H1 (cell line): Measurements from ENCODE around the gene DES. TPM values are rescaled to one million over a fixed set of nuclear protein-coding genes. Genes with fewer than 3 reads are reported as not detected.

Source experiments
- CTCF ChIA-PET: fragments of 300-600 bp; sonication (Branson Sonifier 250); formaldehyde crosslinking; loops from one replicate; lab custom pipeline; 2021; ENCODE audit not compliant: partially characterized antibody; lab: Charles Lee
- POLR2A ChIA-PET: fragments of 300-600 bp; sonication (Branson Sonifier 250); formaldehyde crosslinking; loops from one replicate; lab custom pipeline; 2021; ENCODE audit warnings: inconsistent platforms; ENCODE audit not compliant: partially characterized antibody; lab: Charles Lee
- DNase-seq, 2 experiments: peaks; one replicate each; pipeline versions ENCODE4 v3.0.0 to v3.0.0-alpha.2; 2010 to 2022; ENCODE audit warnings: low spot score in 2 of 2, low read depth in 1 of 2, mixed read lengths in 1 of 2
- FAIRE-seq: peaks from 2 replicates; lab custom pipeline; 2011; peaks lifted over from hg19 to GRCh38; lab: Jason Lieb, UNC
- H2AFZ ChIP-seq: 2 replicates; pipeline ENCODE4 v1.8.1; 2012; ENCODE audit warnings: low read length, inconsistent platforms
- H2AK5ac ChIP-seq: 2 replicates; pipeline ENCODE4 v1.6.1; 2013; ENCODE audit warnings: low read depth, low read length
- H2BK120ac ChIP-seq: replicated peaks from 2 replicates; pipeline ENCODE3; 2013; ENCODE audit warnings: low read depth, low read length, inconsistent platforms
- H2BK12ac ChIP-seq: 2 replicates; pipeline ENCODE4 v1.6.1; 2013; ENCODE audit warnings: low read depth, low read length
- H2BK15ac ChIP-seq: 2 replicates; pipeline ENCODE4 v1.6.1; 2013; ENCODE audit warnings: low read length
- H2BK20ac ChIP-seq: 2 replicates; pipeline ENCODE4 v1.6.1; 2013; ENCODE audit warnings: low read length
- H2BK5ac ChIP-seq: 2 replicates; pipeline ENCODE4 v1.6.1; 2013; ENCODE audit warnings: low read depth, low read length
- H3K14ac ChIP-seq: 2 replicates; pipeline ENCODE4 v1.6.1; 2013; ENCODE audit warnings: inconsistent platforms; ENCODE audit not compliant: insufficient read length
- H3K18ac ChIP-seq: 2 replicates; pipeline ENCODE4 v1.6.1; 2013; ENCODE audit warnings: low read length; ENCODE audit errors: extremely low read depth
- H3K23ac ChIP-seq: 2 replicates; pipeline ENCODE4 v1.6.1; 2013; ENCODE audit warnings: inconsistent platforms; ENCODE audit not compliant: insufficient read length
- H3K23me2 ChIP-seq: 2 replicates; pipeline ENCODE4 v1.6.1; 2013; ENCODE audit warnings: low read depth, low read length
- H3K27ac ChIP-seq: 2 replicates; pipeline ENCODE4 v1.6.1; 2011; ENCODE audit warnings: low read depth, low read length, inconsistent platforms
- H3K27me3 ChIP-seq, 4 experiments: replicated peaks in 1 of 4; 1 replicate in 1 of 4; 2 replicates in 3 of 4; pipeline versions ENCODE4 v1.6.1 to v1.8.1; 2011 to 2013; ENCODE audit warnings: low read length in 3 of 4, mild to moderate bottlenecking in 3 of 4, inconsistent platforms in 2 of 4, mixed read lengths in 2 of 4, moderate library complexity in 1 of 4; ENCODE audit not compliant: control insufficient read depth in 3 of 4, insufficient read depth in 3 of 4; ENCODE audit errors: extremely low read depth in 1 of 4
- H3K36me3 ChIP-seq, 4 experiments: 2 replicates each; pipeline versions ENCODE4 v1.6.1 to v1.8.1; 2011 to 2013; ENCODE audit warnings: mild to moderate bottlenecking in 4 of 4, low read length in 3 of 4, moderate library complexity in 2 of 4, control low read depth in 1 of 4, inconsistent platforms in 1 of 4; ENCODE audit not compliant: insufficient read depth in 4 of 4, control insufficient read depth in 2 of 4
- H3K4ac ChIP-seq: replicated peaks from 2 replicates; pipeline ENCODE3; 2013; ENCODE audit warnings: low read length, low read depth, mixed read lengths, inconsistent platforms; ENCODE audit not compliant: insufficient read length
- H3K4me1 ChIP-seq, 4 experiments: replicated peaks in 1 of 4; 1 replicate in 1 of 4; 2 replicates in 3 of 4; pipeline versions ENCODE4 v1.6.1 to v1.8.1; 2011 to 2013; ENCODE audit warnings: low read length in 3 of 4, inconsistent platforms in 2 of 4, mixed read lengths in 1 of 4; ENCODE audit not compliant: insufficient read depth in 4 of 4, control insufficient read depth in 3 of 4
- H3K4me2 ChIP-seq, 2 experiments: 2 replicates each; pipeline versions ENCODE4 v1.6.1 to v1.8.1; 2011 to 2013; ENCODE audit warnings: low read depth in 2 of 2, low read length in 2 of 2, control low read depth in 1 of 2, inconsistent platforms in 1 of 2, mild to moderate bottlenecking in 1 of 2; ENCODE audit not compliant: insufficient read depth in 1 of 2
- H3K4me3 ChIP-seq, 4 experiments: fragments of 200-600, 300-600 bp in 1 of 4; sonication (generic), shearing (Covaris generic), sonication (Bioruptor Twin) in 1 of 4; 2 replicates each; pipeline versions ENCODE4 v1.5.1 to v1.8.1; 2011 to 2016; ENCODE audit warnings: low read length in 4 of 4, low read depth in 3 of 4, control low read depth in 2 of 4, inconsistent platforms in 2 of 4, mild to moderate bottlenecking in 2 of 4, mixed read lengths in 1 of 4, moderate library complexity in 1 of 4; ENCODE audit not compliant: insufficient read depth in 2 of 4; ENCODE audit errors: extremely low read depth in 1 of 4
- H3K56ac ChIP-seq: replicated peaks from 2 replicates; pipeline ENCODE3; 2013; ENCODE audit warnings: low read depth, mild to moderate bottlenecking, mixed read lengths, low read length, inconsistent platforms; ENCODE audit not compliant: insufficient read length
- H3K79me1 ChIP-seq: 2 replicates; pipeline ENCODE4 v1.6.1; 2013; ENCODE audit warnings: low read depth, low read length, control low read depth
- H3K79me2 ChIP-seq, 2 experiments: 2 replicates each; pipeline versions ENCODE4 v1.6.1 to v1.8.1; 2012 to 2013; ENCODE audit warnings: low read length in 2 of 2, mild to moderate bottlenecking in 2 of 2, inconsistent platforms in 1 of 2; ENCODE audit not compliant: insufficient read depth in 2 of 2, control insufficient read depth in 1 of 2
- H3K9ac ChIP-seq, 4 experiments: replicated peaks in 1 of 4; 1 replicate in 1 of 4; 2 replicates in 3 of 4; pipeline versions ENCODE4 v1.6.1 to v1.8.1; 2011 to 2013; ENCODE audit warnings: low read depth in 3 of 4, low read length in 3 of 4, control low read depth in 2 of 4, mild to moderate bottlenecking in 2 of 4, moderate library complexity in 2 of 4, inconsistent platforms in 1 of 4; ENCODE audit errors: extremely low read depth in 1 of 4
- H3K9me3 ChIP-seq, 2 experiments: 2 replicates each; pipeline versions ENCODE4 v1.6.1 to v1.8.1; 2012 to 2013; ENCODE audit warnings: mild to moderate bottlenecking in 2 of 2, moderate library complexity in 2 of 2, control low read depth in 1 of 2, inconsistent platforms in 1 of 2, low read depth in 1 of 2, low read length in 1 of 2, mixed read lengths in 1 of 2; ENCODE audit not compliant: insufficient read depth in 2 of 2
- H4K20me1 ChIP-seq, 2 experiments: replicated peaks in 1 of 2; 2 replicates each; pipeline versions ENCODE3 to v1.8.1; 2011 to 2013; ENCODE audit warnings: inconsistent platforms in 2 of 2, low read length in 2 of 2, mild to moderate bottlenecking in 1 of 2; ENCODE audit not compliant: insufficient read depth in 2 of 2, control insufficient read depth in 1 of 2
- H4K5ac ChIP-seq: 2 replicates; pipeline ENCODE4 v1.6.1; 2013; ENCODE audit warnings: low read length, low read depth, mixed read lengths, inconsistent platforms; ENCODE audit not compliant: insufficient read length
- H4K8ac ChIP-seq: 2 replicates; pipeline ENCODE4 v1.8.0; 2013; ENCODE audit warnings: mild to moderate bottlenecking, moderate library complexity, low read length, inconsistent platforms; ENCODE audit not compliant: insufficient read depth; ENCODE audit errors: extremely low read depth
- H4K91ac ChIP-seq: replicated peaks from 2 replicates; pipeline ENCODE3; 2013; ENCODE audit warnings: low read length, mixed read lengths, inconsistent platforms; ENCODE audit not compliant: insufficient read length
- BCL11A ChIP-seq, 2 experiments: IDR thresholded peaks; one replicate each; pipeline ENCODE4 v1.6.1; 2011; ENCODE audit warnings: low read depth in 2 of 2, low read length in 2 of 2, mild to moderate bottlenecking in 2 of 2
- BRCA1 ChIP-seq: IDR thresholded peaks from 2 replicates; pipeline ENCODE4 v1.6.1; 2012; ENCODE audit warnings: low read depth, low read length, improper control_type of control experiment
- CHD1 ChIP-seq: IDR thresholded peaks from 2 replicates; pipeline ENCODE4 v1.6.1; 2012; ENCODE audit warnings: low read depth, low read length, improper control_type of control experiment
- EGR1 ChIP-seq: IDR thresholded peaks from 2 replicates; pipeline ENCODE4 v1.6.1; 2011; ENCODE audit warnings: low read depth, low read length, borderline replicate concordance
- HDAC2 ChIP-seq, 2 experiments: fragments of 300-600 bp in 1 of 2; sonication (generic) in 1 of 2; IDR thresholded peaks; 2 replicates each; pipeline ENCODE4 v1.6.1; 2011 to 2012; ENCODE audit warnings: low read depth in 2 of 2, low read length in 2 of 2, mild to moderate bottlenecking in 2 of 2, moderate library complexity in 2 of 2, borderline replicate concordance in 1 of 2, inconsistent platforms in 1 of 2
- JUN ChIP-seq: IDR thresholded peaks from 2 replicates; pipeline ENCODE4 v1.6.1; 2011; ENCODE audit warnings: low read depth, mild to moderate bottlenecking, improper control_type of control experiment, low read length
- POLR2A ChIP-seq, 2 experiments: IDR thresholded peaks; 1 replicate in 1 of 2; 2 replicates in 1 of 2; pipeline ENCODE4 v1.6.1; 2011; ENCODE audit warnings: low read depth in 2 of 2, low read length in 2 of 2, mild to moderate bottlenecking in 2 of 2; ENCODE audit errors: control extremely low read depth in 1 of 2
- SIX5 ChIP-seq: IDR thresholded peaks from 2 replicates; pipeline ENCODE4 v1.6.1; 2011; ENCODE audit warnings: mild to moderate bottlenecking, low read depth, low read length
- TBP ChIP-seq: IDR thresholded peaks from 2 replicates; pipeline ENCODE4 v1.6.1; 2011; ENCODE audit warnings: low read depth, low read length, improper control_type of control experiment
- WGBS, 2 experiments: shearing (Covaris generic) in 1 of 2; methylation state at CpG; one replicate each; pipeline versions ENCODE4 v1.1.6 to v1.1.7; 2013 to 2015; ENCODE audit warnings: low lambda C conversion rate in 2 of 2, mixed read lengths in 2 of 2, inconsistent platforms in 1 of 2, low coverage in 1 of 2, missing lambda C conversion rate in 1 of 2; ENCODE audit not compliant: insufficient replicate concordance in 2 of 2, insufficient coverage in 1 of 2, insufficient read length in 1 of 2; ENCODE audit errors: extremely low coverage in 1 of 2, missing lambda C conversion rate in 1 of 2; 5-methylcytosine and 5-hydroxymethylcytosine counted together
- polyA plus RNA-seq, 7 experiments: library from polyadenylated mRNA; depleted of rRNA in 3 of 7; stranded (reverse) in 5 of 7; unstranded in 2 of 7; fragments of >200 nt in 5 of 7; fragments of 200-250 nt in 2 of 7; gene quantifications; 1 replicate in 5 of 7; 2 replicates in 1 of 7; 4 replicates in 1 of 7; pipeline versions ENCODE4 v1.2.1 to v1.2.3, GENCODE V29; 2011 to 2013; ENCODE audit warnings: missing spikeins in 2 of 7, mixed read lengths in 2 of 7
- total RNA-seq: library from RNA; stranded (reverse); fragmentation: NEBNext Ultra II Directional; extraction: Animal tissue kit (Norgen Biotek cat#: 25700); gene quantifications from 2 replicates; pipeline ENCODE4 v1.2.1, GENCODE V29; 2021
- TF ChIP-seq, protein P1 (sequence below): IDR thresholded peaks from 2 replicates; pipeline ENCODE4 v1.6.1; 2012; ENCODE audit warnings: inconsistent platforms

The DES gene
- total and polyA plus RNA-seq, 2 of the 8 experiments (the other 6 are each of a cell fraction or from before 2014, with no cell fraction given): 1.8 to 4.3 TPM

GRCh38 chr2:219461047-219461514 is 42.9 kb downstream of the DES start:
- no peak overlapping the region for H3K9ac ChIP-seq
- H4K8ac ChIP-seq: peak overlapping the region; percentile 72; the same call in 1 of the 2 replicates
- no peaks in the 10 kb centered on the region for H3K79me2 ChIP-seq
- H3K4me2 ChIP-seq: peak overlapping the region; percentile 60 to 67
- no peak overlapping the region for H3K14ac ChIP-seq
- no peak overlapping the region for H3K4ac ChIP-seq
- ChIA-PET CTCF (interaction anchor here (0.5 to 113.1 kb wide), 10 partner anchors 3 to 744 kb away, joined by 3 to 7248 read pairs (median 4); partner anchors contain the start of genes ASIC4, CHPF, DES and GMPPA), POLR2A (interaction anchor here (0.6 to 2.1 kb wide), 18 partner anchors 8 to 106 kb away, joined by 3 to 17 read pairs (median 4); no protein-coding TSS in a partner anchor)
- no peak overlapping the region for H2AK5ac ChIP-seq
- H2AFZ ChIP-seq: no peak overlapping the region
- H3K23ac ChIP-seq: no peak overlapping the region
- DNase-seq (no peak), FAIRE-seq (no peak)
- TF ChIP-seq POLR2A (IDR thresholded peaks at IDR 0.05; ENCODE audit: control extremely low read depth in 1 of 2, low read depth in 2 of 2, low read length in 2 of 2) (no peak), CHD1 (no peak), BRCA1 (no peak), JUN (no peak), EGR1 (no peak), BCL11A (IDR thresholded peaks at IDR 0.05; ENCODE audit: low read depth in 2 of 2, low read length in 2 of 2) (no peak), SIX5 (no peak), TBP (no peak), HDAC2 (IDR thresholded peaks at IDR 0.05; ENCODE audit: borderline replicate concordance in 1 of 2, low read depth in 2 of 2, low read length in 2 of 2) (no peak)
- TF ChIP-seq, protein P1, sequence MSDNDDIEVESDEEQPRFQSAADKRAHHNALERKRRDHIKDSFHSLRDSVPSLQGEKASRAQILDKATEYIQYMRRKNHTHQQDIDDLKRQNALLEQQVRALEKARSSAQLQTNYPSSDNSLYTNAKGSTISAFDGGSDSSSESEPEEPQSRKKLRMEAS: no peak
- peak overlapping the region; percentile 24; the same call in 1 of the 2 replicates for H2BK20ac ChIP-seq
- H4K5ac ChIP-seq: peak overlapping the region; percentile 40
- H3K27ac ChIP-seq: no peak overlapping the region
- peaks cover 9 to 23% (median 21%) of the 10 kb centered on the region in 4 experiments for H3K4me1 ChIP-seq
- H3K56ac ChIP-seq: no peak overlapping the region
- H3K79me1 ChIP-seq: no peaks in the 10 kb centered on the region
- peaks cover 3% of the 10 kb centered on the region; the same call in 1 of the 2 replicates for H3K23me2 ChIP-seq
- peaks cover 0 to 9% of the 10 kb centered on the region in 2 experiments for H4K20me1 ChIP-seq
- peaks cover 0 to 6% (median under 1%) of the 10 kb centered on the region in 4 experiments; a peak in 1 of 8 replicates for H3K36me3 ChIP-seq
- H3K9me3 ChIP-seq: no peaks in the 10 kb centered on the region
- H2BK5ac ChIP-seq: peak overlapping the region; percentile 63; the same call in 1 of the 2 replicates
- H3K4me3 ChIP-seq: peak overlapping the region in 3 of 4 experiments; percentile 14 to 46 (median 23); a peak in 2 of 8 replicates
- H3K18ac ChIP-seq: peak overlapping the region; percentile 96
- H2BK120ac ChIP-seq: no peak overlapping the region
- 64% methylated on average over 8 of the region's 11 CpGs; no CpG with 5 or more reads in 1 of the 2 experiments for WGBS, 2 experiments
- no peak overlapping the region for H4K91ac ChIP-seq
- H2BK12ac ChIP-seq: peak overlapping the region; percentile 4; the same call in 1 of the 2 replicates
- 0 out of 2 replicates have a peak overlapping the region, but pooled peaks have one; percentile 61 for H2BK15ac ChIP-seq
- no peaks in the 10 kb centered on the region; a peak in 1 of 7 replicates for H3K27me3 ChIP-seq
